Smooth muscle cell (in vitro differentiated cells): ENCODE data around the gene RPGR. TPM values are rescaled to one million over a fixed set of nuclear protein-coding genes. Genes with fewer than 3 reads are reported as not detected.
A peak's percentile ranks its signal among the peaks of the same experiment; 100 is the strongest.

Experiments used
- DNase-seq: peaks from one replicate; lab custom pipeline; 2025; ENCODE audit not compliant: unreplicated experiment; lab: John Stamatoyannopoulos, UW
- H2AFZ ChIP-seq: fragments of 200-600 bp; sonication (generic); 2 replicates; pipeline ENCODE4 v1.6.0; 2016; ENCODE audit warnings: antibody characterized with exemption, low read depth, mild to moderate bottlenecking
- H3F3A ChIP-seq: fragments of 200-600 bp; sonication (generic); 2 replicates; pipeline ENCODE4 v1.6.0; 2017; ENCODE audit warnings: antibody characterized with exemption, low read depth
- H3K27ac ChIP-seq: fragments of 200-600 bp; sonication (generic); 2 replicates; pipeline ENCODE4 v1.5.1; 2016; ENCODE audit warnings: low read depth, mild to moderate bottlenecking
- H3K27me3 ChIP-seq: fragments of 200-600 bp; sonication (generic); 2 replicates; pipeline ENCODE4 v1.6.1; 2016; ENCODE audit warnings: low read depth, mild to moderate bottlenecking
- H3K36me3 ChIP-seq: fragments of 200-600 bp; sonication (generic); 2 replicates; pipeline ENCODE4 v1.5.1; 2016; ENCODE audit warnings: low read depth
- H3K4me1 ChIP-seq: fragments of 200-600 bp; sonication (generic); 2 replicates; pipeline ENCODE4 v1.5.1; 2016; ENCODE audit warnings: low read depth
- H3K4me2 ChIP-seq: fragments of 200-600 bp; sonication (generic); 2 replicates; pipeline ENCODE4 v1.6.0; 2016; ENCODE audit warnings: mild to moderate bottlenecking
- H3K4me3 ChIP-seq: fragments of 200-600 bp; sonication (generic); 2 replicates; pipeline ENCODE4 v1.5.1; 2016; ENCODE audit warnings: mild to moderate bottlenecking
- H3K79me2 ChIP-seq: fragments of 200-600 bp; sonication (generic); 2 replicates; pipeline ENCODE4 v1.6.0; 2016; ENCODE audit warnings: low read depth, mild to moderate bottlenecking
- H3K9ac ChIP-seq: fragments of 200-600 bp; sonication (generic); 2 replicates; pipeline ENCODE4 v1.6.0; 2016; ENCODE audit warnings: low read depth
- H3K9me3 ChIP-seq: fragments of 200-600 bp; sonication (generic); replicated peaks from 2 replicates; pipeline ENCODE4 v1.5.1; 2016; ENCODE audit warnings: low read depth
- H4K20me1 ChIP-seq: fragments of 200-600 bp; sonication (generic); 2 replicates; pipeline ENCODE4 v1.6.0; 2016; ENCODE audit warnings: low read depth
- WGBS: methylation state at CpG from one replicate; pipeline ENCODE4 v1.1.7; 2016; ENCODE audit warnings: low lambda C conversion rate; 5-methylcytosine and 5-hydroxymethylcytosine counted together
- polyA plus RNA-seq: library from polyadenylated mRNA; unstranded; fragments of >200 nt; fragmentation: Nextera tagmentation; extraction: Ambion mirVana; gene quantifications from 2 replicates; pipeline ENCODE4 v1.2.1, GENCODE V29; 2016
- total RNA-seq: library from RNA; depleted of rRNA; stranded (reverse); fragments of >200 nt; gene quantifications from 2 replicates; pipeline ENCODE4 v1.2.3, GENCODE V29; 2014
- TF ChIP-seq, protein P1 (sequence below): fragments of 200-600 bp; sonication (generic); IDR thresholded peaks from 2 replicates; pipeline ENCODE4 v1.5.1; 2017; ENCODE audit warnings: borderline replicate concordance, mild to moderate bottlenecking, antibody characterized with exemption; ENCODE audit not compliant: insufficient read depth, poor library complexity, severe bottlenecking

Gene RPGR
- total and polyA plus RNA-seq, 2 experiments from 2014 or later: 2.4 to 11.5 TPM

DNA sequence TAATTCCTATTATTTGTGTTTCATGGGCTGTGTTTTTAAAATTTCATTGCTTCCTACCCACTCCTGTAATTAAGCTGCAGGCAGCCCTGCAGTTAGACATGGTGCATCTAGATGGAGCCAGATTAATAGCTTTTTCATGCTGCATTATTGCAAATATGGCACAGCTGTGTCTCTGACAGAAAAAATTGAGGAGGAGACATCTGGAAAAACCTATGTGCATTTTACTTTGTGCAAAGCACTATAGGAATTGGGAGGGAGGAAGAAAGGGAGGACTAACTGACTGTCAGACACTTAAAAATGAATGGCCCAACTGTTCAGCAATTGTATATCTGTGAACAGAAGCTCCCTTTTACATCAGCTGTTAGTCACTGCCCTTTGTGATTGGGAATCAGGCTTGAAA, 8.1 kb upstream of the RPGR start:
- Histone ChIP-seq H3K36me3 (no peaks in the 10 kb centered on the region), H3K27me3 (no peaks in the 10 kb centered on the region), H3K27ac (no peak overlapping the region), H2AFZ (no peak overlapping the region), H3K9me3 (no peaks in the 10 kb centered on the region), H4K20me1 (no peaks in the 10 kb centered on the region), H3K4me2 (no peak overlapping the region), H3K9ac (no peak overlapping the region), H3K4me1 (no peaks in the 10 kb centered on the region), H3K4me3 (no peak overlapping the region), H3F3A (no peaks in the 10 kb centered on the region), H3K79me2 (no peaks in the 10 kb centered on the region)
- no peak for DNase-seq
- TF ChIP-seq, protein P1, sequence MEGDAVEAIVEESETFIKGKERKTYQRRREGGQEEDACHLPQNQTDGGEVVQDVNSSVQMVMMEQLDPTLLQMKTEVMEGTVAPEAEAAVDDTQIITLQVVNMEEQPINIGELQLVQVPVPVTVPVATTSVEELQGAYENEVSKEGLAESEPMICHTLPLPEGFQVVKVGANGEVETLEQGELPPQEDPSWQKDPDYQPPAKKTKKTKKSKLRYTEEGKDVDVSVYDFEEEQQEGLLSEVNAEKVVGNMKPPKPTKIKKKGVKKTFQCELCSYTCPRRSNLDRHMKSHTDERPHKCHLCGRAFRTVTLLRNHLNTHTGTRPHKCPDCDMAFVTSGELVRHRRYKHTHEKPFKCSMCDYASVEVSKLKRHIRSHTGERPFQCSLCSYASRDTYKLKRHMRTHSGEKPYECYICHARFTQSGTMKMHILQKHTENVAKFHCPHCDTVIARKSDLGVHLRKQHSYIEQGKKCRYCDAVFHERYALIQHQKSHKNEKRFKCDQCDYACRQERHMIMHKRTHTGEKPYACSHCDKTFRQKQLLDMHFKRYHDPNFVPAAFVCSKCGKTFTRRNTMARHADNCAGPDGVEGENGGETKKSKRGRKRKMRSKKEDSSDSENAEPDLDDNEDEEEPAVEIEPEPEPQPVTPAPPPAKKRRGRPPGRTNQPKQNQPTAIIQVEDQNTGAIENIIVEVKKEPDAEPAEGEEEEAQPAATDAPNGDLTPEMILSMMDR: no peak

DNA sequence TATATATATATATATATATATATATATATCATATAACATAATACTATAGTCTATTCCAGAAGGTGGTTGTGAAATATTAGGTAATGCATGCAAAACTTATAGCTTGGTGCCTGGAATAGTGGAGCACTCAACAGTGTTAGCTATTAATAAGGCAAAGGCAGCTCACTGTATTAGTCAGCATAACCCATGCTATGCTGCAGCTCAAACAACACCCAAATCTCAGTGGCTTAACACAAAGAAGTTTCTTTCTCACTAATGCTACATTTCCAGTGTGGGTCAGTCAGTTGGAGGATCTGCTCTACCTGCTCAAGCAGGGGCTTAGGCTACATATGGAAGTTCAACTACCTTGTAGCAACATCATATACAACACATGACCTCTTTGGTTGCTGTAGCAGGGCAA, 5.2 kb upstream of the RPGR start:
- H3K4me3 ChIP-seq: no peak overlapping the region
- H3K27me3 ChIP-seq: no peaks in the 10 kb centered on the region
- no peaks in the 10 kb centered on the region for H3K79me2 ChIP-seq
- no peaks in the 10 kb centered on the region for H3K4me1 ChIP-seq
- TF ChIP-seq, protein P1: no peak
- no peaks in the 10 kb centered on the region for H3K36me3 ChIP-seq
- H4K20me1 ChIP-seq: no peaks in the 10 kb centered on the region
- no peak overlapping the region for H3K4me2 ChIP-seq
- no peaks in the 10 kb centered on the region for H3K9me3 ChIP-seq
- DNase-seq: no peak
- H3K27ac ChIP-seq: no peak overlapping the region
- H2AFZ ChIP-seq: no peak overlapping the region
- no peaks in the 10 kb centered on the region for H3F3A ChIP-seq
- H3K9ac ChIP-seq: no peak overlapping the region

DNA sequence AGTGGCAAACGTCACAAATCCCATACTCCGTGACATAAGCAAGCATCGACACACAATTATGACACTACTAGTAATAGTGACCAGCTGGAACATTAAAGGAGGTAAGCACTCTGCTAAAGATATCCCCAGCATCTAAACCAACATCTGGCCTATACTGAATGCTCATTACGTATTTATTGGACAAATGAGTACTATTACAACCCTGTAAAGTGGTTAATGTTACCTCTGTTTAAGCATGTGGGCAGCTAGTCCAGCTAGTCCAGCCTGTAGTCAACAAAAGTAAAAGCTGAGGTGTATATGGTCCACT, 419 bp upstream of the RPGR start:
- H3K4me1 ChIP-seq: no peaks in the 10 kb centered on the region
- TF ChIP-seq, protein P1: no peak
- H3K4me2 ChIP-seq: peak overlapping the region; percentile 1
- no peaks in the 10 kb centered on the region for H3K27me3 ChIP-seq
- no peaks in the 10 kb centered on the region for H3K9me3 ChIP-seq
- H3K27ac ChIP-seq: no peak overlapping the region
- peak overlapping the region; percentile 80 for H3K4me3 ChIP-seq
- H4K20me1 ChIP-seq: no peaks in the 10 kb centered on the region
- no peak for DNase-seq
- H2AFZ ChIP-seq: peak overlapping the region; percentile 30
- H3K36me3 ChIP-seq: no peaks in the 10 kb centered on the region
- H3K9ac ChIP-seq: no peak overlapping the region
- no peaks in the 10 kb centered on the region for H3K79me2 ChIP-seq
- 36% methylated on average over 4 of the region's 4 CpGs for WGBS
- H3F3A ChIP-seq: no peaks in the 10 kb centered on the region

DNA sequence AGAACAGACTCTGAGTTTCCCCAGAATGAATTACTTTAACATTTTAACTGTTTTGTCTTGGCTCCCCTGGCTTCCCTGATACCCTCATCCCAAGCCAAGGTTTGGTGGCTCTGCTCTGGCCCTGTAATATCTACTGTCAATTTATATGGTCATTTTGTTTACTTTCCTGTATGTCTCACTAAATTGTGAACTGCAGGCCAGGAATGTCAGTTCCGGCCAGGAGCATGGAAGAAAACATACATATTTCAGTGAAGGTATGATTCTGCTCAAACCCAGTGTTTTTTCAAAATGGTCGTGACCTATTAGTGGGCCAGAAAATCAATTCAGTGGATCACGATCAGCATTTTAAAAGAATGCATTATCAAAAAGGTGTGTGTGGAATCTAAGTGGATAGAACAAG, 1.2 kb downstream of the RPGR start:
- Histone ChIP-seq H3K79me2 (no peaks in the 10 kb centered on the region), H2AFZ (no peak overlapping the region), H3K4me2 (peak overlapping the region; percentile 82), H3K4me3 (peak overlapping the region; percentile 80), H3K9ac (no peak overlapping the region), H3K9me3 (no peaks in the 10 kb centered on the region), H3F3A (no peaks in the 10 kb centered on the region), H3K4me1 (no peaks in the 10 kb centered on the region), H3K36me3 (no peaks in the 10 kb centered on the region), H4K20me1 (no peaks in the 10 kb centered on the region), H3K27me3 (no peaks in the 10 kb centered on the region), H3K27ac (no peak overlapping the region)
- TF ChIP-seq, protein P1: no peak
- DNase-seq: no peak
- WGBS: 73% methylated on average over 3 of the region's 3 CpGs
